Vagina (tissue), 2 donors: ENCODE measurements around the gene HLA-DOB. TPM values are rescaled to one million over a fixed set of nuclear protein-coding genes. Genes with fewer than 3 reads are reported as not detected.
A peak's percentile ranks its signal among the peaks of the same experiment; 100 is the strongest.

Experiments used
- DNase-seq, 2 donors: peaks; one replicate each; pipeline ENCODE4 v3.0.0-alpha.2; 2017; ENCODE audit errors: extremely low spot score in 2 of 2
- H3K27ac ChIP-seq: fragments of 200-600 bp; sonication (generic); one replicate; pipeline ENCODE4 v1.5.1; 2019
- H3K27me3 ChIP-seq: fragments of 200-600 bp; sonication (generic); one replicate; pipeline ENCODE4 v1.5.1; 2019
- H3K36me3 ChIP-seq, 2 donors: fragments of 200-600 bp; sonication (generic); one replicate each; pipeline ENCODE4 v1.5.1; 2017 to 2019
- H3K4me1 ChIP-seq: fragments of 200-600 bp; sonication (generic); one replicate; pipeline ENCODE4 v1.5.1; 2019
- H3K4me3 ChIP-seq, 2 donors: fragments of 200-600 bp; sonication (generic); 1 replicate in 1 of 2; 2 replicates in 1 of 2; pipeline ENCODE4 v1.5.1; 2016 to 2019
- H3K9me3 ChIP-seq: fragments of 200-600 bp; sonication (generic); one replicate; pipeline ENCODE4 v1.5.1; 2019
- POLR2A ChIP-seq, 2 donors: fragments of 450-650 bp; IDR thresholded peaks; one replicate each; pipeline ENCODE4 v1.6.1; 2017; ENCODE audit warnings: antibody characterized with exemption in 2 of 2, mild to moderate bottlenecking in 2 of 2, moderate library complexity in 2 of 2
- POLR2AphosphoS5 ChIP-seq, 2 donors: sonication (generic); formaldehyde crosslinking; IDR thresholded peaks; one replicate each; pipeline ENCODE4 v1.9.0; 2017; ENCODE audit warnings: antibody characterized with exemption in 2 of 2, mild to moderate bottlenecking in 2 of 2, low read depth in 1 of 2; ENCODE audit not compliant: insufficient read depth in 1 of 2
- intact Hi-C: fragments of 100-400 bp; cut with DNase I; formaldehyde crosslinking; loops from one replicate; pipeline ENCODE4 v1.15.1; 2023
- total RNA-seq: library from RNA; depleted of rRNA; stranded (reverse); fragments of >200 nt; gene quantifications from one replicate; pipeline ENCODE4 v1.2.3, GENCODE V29; 2016
- TF ChIP-seq, protein P1 (sequence below), 3 experiments: fragments of 450-650 bp in 2 of 3; fragments of 200-600 bp in 1 of 3; sonication (generic) in 1 of 3; IDR thresholded peaks; one replicate each; pipeline ENCODE4 v1.5.1; 2017 to 2019; ENCODE audit warnings: antibody characterized with exemption in 3 of 3, mild to moderate bottlenecking in 2 of 3, moderate library complexity in 2 of 3

The HLA-DOB gene
- total RNA-seq, 1 donor from 2014 or later, result 2.7 TPM

DNA sequence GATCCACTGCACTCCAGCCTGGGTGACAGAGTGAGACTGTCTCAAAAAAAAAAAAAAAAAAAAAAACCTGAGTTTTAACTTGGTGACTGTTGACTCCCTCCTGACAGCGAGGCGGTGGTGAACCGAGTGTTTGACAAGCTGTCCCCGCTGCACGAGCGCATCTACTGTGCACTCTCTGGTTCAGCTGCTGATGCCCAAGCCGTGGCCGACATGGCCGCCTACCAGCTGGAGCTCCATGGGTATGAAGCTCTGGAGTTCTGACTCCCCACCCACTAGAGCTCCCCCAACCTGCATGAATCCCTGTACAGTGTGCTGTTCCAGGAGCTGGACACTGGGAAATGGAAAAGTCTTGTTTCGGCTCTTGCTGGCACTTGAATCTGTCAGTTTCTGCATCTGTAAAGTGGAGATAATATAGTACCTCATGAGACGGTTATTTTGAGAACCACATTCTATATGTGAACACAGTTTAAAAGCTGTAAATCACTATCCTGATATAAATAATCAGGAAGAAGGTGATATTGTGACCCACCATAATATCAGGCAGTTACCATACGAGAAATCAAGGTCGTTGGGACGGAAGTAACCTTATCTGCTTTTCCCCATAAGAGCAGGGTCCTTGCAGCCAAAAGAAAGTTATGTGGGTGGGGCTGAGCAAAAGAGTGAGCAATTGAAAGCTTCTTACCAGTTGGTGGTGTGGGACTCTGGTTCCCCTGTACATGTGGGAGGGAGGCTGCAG, 40.5 kb upstream of the HLA-DOB start:
- Histone ChIP-seq H3K9me3 (no peaks in the 10 kb centered on the region), H3K4me3 (no peak overlapping the region), H3K36me3 (peaks cover 0 to 23% of the 10 kb centered on the region in 2 donors), H3K27me3 (no peaks in the 10 kb centered on the region), H3K27ac (no peak overlapping the region), H3K4me1 (peaks cover 19% of the 10 kb centered on the region)
- no peak for DNase-seq
- intact Hi-C loops, result no loop called here
- no peak for TF ChIP-seq POLR2AphosphoS5 (IDR thresholded peaks at IDR 0.05; ENCODE audit: insufficient read depth in 1 of 2, low read depth in 1 of 2)
- TF ChIP-seq POLR2A (IDR thresholded peaks at IDR 0.05), result no peak
- TF ChIP-seq, protein P1, sequence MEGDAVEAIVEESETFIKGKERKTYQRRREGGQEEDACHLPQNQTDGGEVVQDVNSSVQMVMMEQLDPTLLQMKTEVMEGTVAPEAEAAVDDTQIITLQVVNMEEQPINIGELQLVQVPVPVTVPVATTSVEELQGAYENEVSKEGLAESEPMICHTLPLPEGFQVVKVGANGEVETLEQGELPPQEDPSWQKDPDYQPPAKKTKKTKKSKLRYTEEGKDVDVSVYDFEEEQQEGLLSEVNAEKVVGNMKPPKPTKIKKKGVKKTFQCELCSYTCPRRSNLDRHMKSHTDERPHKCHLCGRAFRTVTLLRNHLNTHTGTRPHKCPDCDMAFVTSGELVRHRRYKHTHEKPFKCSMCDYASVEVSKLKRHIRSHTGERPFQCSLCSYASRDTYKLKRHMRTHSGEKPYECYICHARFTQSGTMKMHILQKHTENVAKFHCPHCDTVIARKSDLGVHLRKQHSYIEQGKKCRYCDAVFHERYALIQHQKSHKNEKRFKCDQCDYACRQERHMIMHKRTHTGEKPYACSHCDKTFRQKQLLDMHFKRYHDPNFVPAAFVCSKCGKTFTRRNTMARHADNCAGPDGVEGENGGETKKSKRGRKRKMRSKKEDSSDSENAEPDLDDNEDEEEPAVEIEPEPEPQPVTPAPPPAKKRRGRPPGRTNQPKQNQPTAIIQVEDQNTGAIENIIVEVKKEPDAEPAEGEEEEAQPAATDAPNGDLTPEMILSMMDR (IDR thresholded peaks at IDR 0.05), result no peak

DNA sequence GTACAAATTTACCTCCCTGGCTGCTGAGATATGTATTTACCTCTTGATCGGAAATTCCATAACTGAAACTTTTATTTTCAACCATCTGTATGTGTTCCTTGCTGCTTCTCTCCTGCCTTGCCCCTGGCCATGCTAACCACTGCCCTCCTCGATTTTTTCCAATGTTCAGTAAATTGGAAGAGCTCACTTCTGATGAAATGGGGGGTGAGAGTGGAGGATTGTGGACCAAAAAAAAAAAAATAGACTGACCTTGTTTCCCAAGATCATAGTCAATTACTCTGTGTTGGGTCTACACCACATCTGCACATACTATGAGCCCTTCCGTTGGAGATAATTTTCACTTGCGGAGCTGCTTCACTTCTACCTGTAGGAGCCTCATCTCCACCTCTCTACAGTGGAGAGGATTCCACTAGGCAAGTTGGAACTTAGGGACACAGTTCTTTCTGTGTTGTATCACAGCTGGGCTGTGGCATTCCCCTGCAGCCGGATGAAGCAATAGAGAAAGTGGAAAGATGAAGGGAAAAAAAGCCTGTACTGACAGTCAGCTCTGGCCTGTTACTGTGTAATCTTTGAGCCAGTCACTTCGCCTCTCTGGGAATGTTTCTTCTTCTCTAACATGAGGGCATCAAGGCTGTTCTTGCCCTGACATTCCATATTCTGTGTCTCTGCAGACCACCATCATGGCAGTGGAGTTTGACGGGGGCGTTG, 38.8 kb upstream of the HLA-DOB start:
- no peaks in the 10 kb centered on the region for H3K27me3 ChIP-seq
- H3K4me3 ChIP-seq, result peak overlapping the region in 1 of 2 donors; percentile 92
- intact Hi-C loops, result no loop called here
- H3K4me1 ChIP-seq, result peaks cover 33% of the 10 kb centered on the region
- no peak for DNase-seq
- H3K36me3 ChIP-seq, result peaks cover 0 to 32% of the 10 kb centered on the region in 2 donors
- peak overlapping the region; percentile 100 for H3K27ac ChIP-seq
- TF ChIP-seq, protein P1 (IDR thresholded peaks at IDR 0.05), result no peak
- no peak for TF ChIP-seq POLR2A (IDR thresholded peaks at IDR 0.05)
- H3K9me3 ChIP-seq, result no peaks in the 10 kb centered on the region

DNA sequence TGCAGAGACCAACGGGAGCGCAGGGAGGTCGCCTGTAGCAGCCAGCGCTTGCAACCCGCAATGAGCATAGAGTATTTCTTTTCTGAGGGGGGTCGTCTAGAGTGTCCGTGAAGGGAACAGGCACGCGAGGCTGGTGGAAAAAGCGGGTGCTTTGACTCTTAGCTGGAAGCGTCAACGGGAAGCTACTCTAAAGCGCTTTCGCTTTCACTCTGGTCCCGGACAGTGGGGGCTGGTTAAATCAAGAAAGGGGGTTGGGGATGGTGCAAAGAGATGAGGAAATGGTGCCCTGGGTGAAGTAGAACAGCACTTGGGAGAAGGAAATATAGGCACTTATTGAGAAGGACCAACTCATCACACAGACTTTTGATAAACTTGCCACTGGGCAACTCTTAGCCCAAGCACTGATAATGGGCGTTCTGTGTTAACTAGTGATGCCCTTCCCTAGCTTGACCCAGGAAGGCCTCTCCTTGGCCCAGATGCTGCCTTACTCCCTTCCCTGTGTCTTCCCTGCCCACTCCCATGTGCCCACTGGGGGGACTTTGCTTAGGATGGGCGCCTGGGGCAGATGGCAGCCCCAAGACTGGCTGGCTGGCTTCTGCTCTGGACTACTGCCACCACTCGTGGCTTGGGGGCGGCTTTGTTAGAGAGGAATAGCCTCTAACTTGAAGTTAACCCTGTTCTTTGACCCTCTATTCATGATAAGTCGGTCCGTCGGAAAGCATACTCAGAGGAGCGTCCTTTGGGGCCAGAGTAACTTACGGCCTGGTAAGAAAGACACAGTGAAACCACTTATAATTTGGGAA, 37.8 kb upstream of the HLA-DOB start:
- intact Hi-C loops, result loop anchor here (1.0 kb wide), 1 partner anchor 10 kb away; the partner anchor contains the start of gene PSMB8

DNA sequence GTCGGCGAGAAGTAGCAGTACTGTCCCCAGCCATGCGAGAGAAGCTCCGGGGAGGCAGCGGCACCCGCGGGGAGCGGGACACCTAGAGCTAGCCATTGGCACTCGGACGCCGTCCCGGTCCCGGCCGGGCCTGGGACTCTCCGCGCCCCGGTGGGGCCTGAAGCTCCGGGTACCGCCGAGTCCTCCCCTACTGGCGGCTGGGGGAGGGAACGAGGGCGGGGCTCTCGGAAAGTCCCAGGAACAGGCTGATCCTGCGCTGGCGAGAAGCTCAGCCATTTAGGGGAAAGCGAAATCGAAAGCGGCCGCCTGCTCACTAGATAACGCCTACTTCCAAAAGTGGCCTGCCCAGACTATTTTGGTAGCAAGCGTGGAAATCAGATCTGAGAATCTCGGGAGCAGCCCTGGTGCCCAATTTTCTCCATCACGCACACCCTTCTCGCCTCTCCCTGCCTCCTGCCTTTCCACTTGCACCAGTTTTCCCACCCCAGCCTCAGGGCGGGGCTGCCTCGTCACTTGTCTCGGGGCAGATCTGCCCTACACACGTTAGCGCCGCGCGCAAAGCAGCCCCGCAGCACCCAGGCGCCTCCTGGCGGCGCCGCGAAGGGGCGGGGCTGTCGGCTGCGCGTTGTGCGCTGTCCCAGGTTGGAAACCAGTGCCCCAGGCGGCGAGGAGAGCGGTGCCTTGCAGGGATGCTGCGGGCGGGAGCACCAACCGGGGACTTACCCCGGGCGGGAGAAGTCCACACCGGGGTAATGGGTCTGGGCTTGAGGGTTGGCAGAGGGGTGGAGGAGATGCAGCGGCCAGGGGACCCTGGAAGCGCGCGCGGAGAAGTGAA, 37.0 kb upstream of the HLA-DOB start, which contains the start of the genes PSMB9 and TAP1:
Gene PSMB9, plus strand, starts transcription at position 652 of the 835 bp plus-strand sequence. Its CDS starts 38 bp downstream, at position 690.
Gene TAP1, minus strand, starts transcription at position 164 of the 835 bp plus-strand sequence. Its CDS starts 68 bp downstream, at position 96.
- Histone ChIP-seq H3K4me1 (peaks cover 33% of the 10 kb centered on the region), H3K27ac (peak within 1 kb of the TSS; percentile 100), H3K9me3 (no peaks in the 10 kb centered on the region), H3K4me3 (peak within 1 kb of the TSS; percentile 81 to 92), H3K27me3 (no peaks in the 10 kb centered on the region), H3K36me3 (peaks cover 0 to 31% of the 10 kb centered on the region in 2 donors)
- TF ChIP-seq POLR2AphosphoS5 (IDR thresholded peaks at IDR 0.05; ENCODE audit: insufficient read depth in 1 of 2, low read depth in 1 of 2) (peak; percentile 79 to 97), POLR2A (IDR thresholded peaks at IDR 0.05) (peak in 1 of 2 donors; percentile 95)
- TF ChIP-seq, protein P1 (IDR thresholded peaks at IDR 0.05), result peak; percentile 61 to 91 (median 81)
- intact Hi-C loops, result loop anchor here (1.0 kb wide), 1 partner anchor 9 kb away; the partner anchor contains the start of gene PSMB8
- DNase-seq, result peak in 1 of 2 donors; percentile 97

More for the DNA sequence above, 37.8 kb upstream of the HLA-DOB start:
- Histone ChIP-seq H3K9me3 (no peaks in the 10 kb centered on the region), H3K4me1 (peaks cover 33% of the 10 kb centered on the region), H3K27ac (peak overlapping the region; percentile 100), H3K4me3 (peak overlapping the region; percentile 81 to 92), H3K27me3 (no peaks in the 10 kb centered on the region), H3K36me3 (peaks cover 0 to 39% of the 10 kb centered on the region in 2 donors)
- DNase-seq, result peak in 1 of 2 donors; percentile 91
- TF ChIP-seq, protein P1 (IDR thresholded peaks at IDR 0.05), result no peak
- no peak for TF ChIP-seq POLR2AphosphoS5 (IDR thresholded peaks at IDR 0.05; ENCODE audit: insufficient read depth in 1 of 2, low read depth in 1 of 2)
- no peak for TF ChIP-seq POLR2A (IDR thresholded peaks at IDR 0.05)
